ENCODE data around the gene BIN1.

DNA sequence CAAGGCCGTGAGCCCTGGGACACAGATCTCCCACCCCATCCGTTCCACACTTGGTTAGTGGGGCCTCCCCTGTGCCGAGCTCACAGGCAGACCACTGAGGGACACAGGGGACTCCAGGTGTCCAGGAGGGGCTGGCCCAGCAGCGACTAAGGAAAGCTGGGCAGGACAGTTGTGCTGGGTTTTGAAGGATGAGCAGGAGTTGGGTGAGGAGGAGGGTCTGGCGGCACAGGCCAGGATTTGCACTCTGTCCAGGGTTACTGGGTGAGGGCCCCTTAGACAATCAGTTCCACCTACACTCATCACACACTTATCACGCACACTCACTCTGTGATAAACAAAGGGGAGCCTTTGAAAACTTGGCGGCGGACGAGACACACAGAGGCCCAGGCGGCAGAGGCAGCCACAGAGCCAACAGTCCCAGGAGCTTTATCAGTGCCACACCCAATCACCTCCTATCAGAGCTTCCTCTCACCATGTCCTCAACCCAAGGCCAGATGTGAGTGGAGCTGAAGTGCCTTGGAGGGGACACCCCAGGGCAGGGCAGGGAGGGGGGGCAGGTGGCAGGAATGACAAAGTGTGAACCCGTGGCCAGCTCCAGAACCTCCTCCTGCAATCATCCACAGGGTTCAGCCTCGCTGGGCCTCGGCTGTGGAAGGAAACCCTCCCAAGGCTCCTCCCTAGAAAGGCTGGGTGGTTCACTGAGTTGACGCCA lies 26.6 kb downstream of the BIN1 start:
- TF ChIP-seq, protein P1, sequence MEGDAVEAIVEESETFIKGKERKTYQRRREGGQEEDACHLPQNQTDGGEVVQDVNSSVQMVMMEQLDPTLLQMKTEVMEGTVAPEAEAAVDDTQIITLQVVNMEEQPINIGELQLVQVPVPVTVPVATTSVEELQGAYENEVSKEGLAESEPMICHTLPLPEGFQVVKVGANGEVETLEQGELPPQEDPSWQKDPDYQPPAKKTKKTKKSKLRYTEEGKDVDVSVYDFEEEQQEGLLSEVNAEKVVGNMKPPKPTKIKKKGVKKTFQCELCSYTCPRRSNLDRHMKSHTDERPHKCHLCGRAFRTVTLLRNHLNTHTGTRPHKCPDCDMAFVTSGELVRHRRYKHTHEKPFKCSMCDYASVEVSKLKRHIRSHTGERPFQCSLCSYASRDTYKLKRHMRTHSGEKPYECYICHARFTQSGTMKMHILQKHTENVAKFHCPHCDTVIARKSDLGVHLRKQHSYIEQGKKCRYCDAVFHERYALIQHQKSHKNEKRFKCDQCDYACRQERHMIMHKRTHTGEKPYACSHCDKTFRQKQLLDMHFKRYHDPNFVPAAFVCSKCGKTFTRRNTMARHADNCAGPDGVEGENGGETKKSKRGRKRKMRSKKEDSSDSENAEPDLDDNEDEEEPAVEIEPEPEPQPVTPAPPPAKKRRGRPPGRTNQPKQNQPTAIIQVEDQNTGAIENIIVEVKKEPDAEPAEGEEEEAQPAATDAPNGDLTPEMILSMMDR (IDR thresholded peaks at IDR 0.05; ENCODE audit: low read length) = no peak
- TF ChIP-seq EZH2 (optimal IDR thresholded peaks at IDR 0.05; ENCODE audit: low read depth, low read length) (no peak), EZH2phosphoT487 (IDR thresholded peaks at IDR 0.05; ENCODE audit: low read length) (no peak)
